H9 (cell line): ENCODE results near the gene ASPRV1. TPM values are rescaled to one million over a fixed set of nuclear protein-coding genes. Genes with fewer than 3 reads are reported as not detected.

Source experiments
- DNase-seq: peaks from one replicate; pipeline ENCODE4 v3.0.0-alpha.2; 2017
- H2AFZ ChIP-seq: one replicate; pipeline ENCODE4 v1.6.1; 2013; ENCODE audit warnings: mild to moderate bottlenecking, low read length, control low read depth, moderate library complexity
- H2AK5ac ChIP-seq: 2 replicates; pipeline ENCODE4 v1.6.1; 2013; ENCODE audit warnings: low read length, control low read depth, mixed read lengths; ENCODE audit not compliant: insufficient read length
- H2BK120ac ChIP-seq: one replicate; pipeline ENCODE4 v1.6.1; 2013; ENCODE audit warnings: low read depth, mild to moderate bottlenecking, low read length, control low read depth, inconsistent platforms; ENCODE audit not compliant: poor library complexity, severe bottlenecking
- H2BK12ac ChIP-seq: 2 replicates; pipeline ENCODE4 v1.6.1; 2013; ENCODE audit warnings: low read length, control low read depth, mixed read lengths, low read depth; ENCODE audit not compliant: insufficient read length
- H2BK15ac ChIP-seq: 2 replicates; pipeline ENCODE4 v1.6.1; 2013; ENCODE audit warnings: low read depth, low read length, control low read depth
- H2BK20ac ChIP-seq: one replicate; pipeline ENCODE4 v1.6.1; 2013; ENCODE audit warnings: low read depth, mild to moderate bottlenecking, low read length, control low read depth, inconsistent platforms; ENCODE audit not compliant: poor library complexity, severe bottlenecking
- H2BK5ac ChIP-seq: 2 replicates; pipeline ENCODE4 v1.6.1; 2013; ENCODE audit warnings: low read length, control low read depth, mixed read lengths; ENCODE audit not compliant: insufficient read length
- H3K14ac ChIP-seq: 2 replicates; pipeline ENCODE4 v1.6.1; 2013; ENCODE audit warnings: low read length, control low read depth; ENCODE audit not compliant: insufficient read depth
- H3K18ac ChIP-seq: 2 replicates; pipeline ENCODE4 v1.6.1; 2013; ENCODE audit warnings: low read depth, mild to moderate bottlenecking, mixed read lengths, low read length, control low read depth; ENCODE audit not compliant: insufficient read length
- H3K23ac ChIP-seq: 2 replicates; pipeline ENCODE4 v1.6.1; 2013; ENCODE audit warnings: low read length, control low read depth, mixed read lengths, low read depth; ENCODE audit not compliant: insufficient read length
- H3K23me2 ChIP-seq: 2 replicates; pipeline ENCODE4 v1.6.1; 2013; ENCODE audit warnings: low read depth, mild to moderate bottlenecking, mixed read lengths, low read length, control low read depth; ENCODE audit not compliant: insufficient read length, poor library complexity, severe bottlenecking
- H3K27ac ChIP-seq: 2 replicates; pipeline ENCODE4 v1.5.1; 2013; ENCODE audit warnings: low read length, control low read depth, mixed read lengths, low read depth; ENCODE audit not compliant: insufficient read length
- H3K27me3 ChIP-seq: 2 replicates; pipeline ENCODE4 v1.6.1; 2013; ENCODE audit warnings: low read length, control low read depth, inconsistent platforms; ENCODE audit not compliant: insufficient read depth
- H3K4ac ChIP-seq: 2 replicates; pipeline ENCODE4 v1.6.1; 2013; ENCODE audit warnings: low read depth, mild to moderate bottlenecking, control low read depth, inconsistent platforms, low read length, moderate library complexity
- H3K4me1 ChIP-seq: 2 replicates; pipeline ENCODE4 v1.6.1; 2013; ENCODE audit warnings: low read length, control low read depth, inconsistent platforms; ENCODE audit not compliant: insufficient read depth
- H3K4me2 ChIP-seq: 2 replicates; pipeline ENCODE4 v1.6.1; 2013; ENCODE audit warnings: low read length, control low read depth, mixed read lengths; ENCODE audit not compliant: insufficient read length, insufficient read depth
- H3K56ac ChIP-seq: 2 replicates; pipeline ENCODE4 v1.6.1; 2013; ENCODE audit warnings: low read depth, mild to moderate bottlenecking, mixed read lengths, low read length, control low read depth; ENCODE audit not compliant: insufficient read length
- H3K79me1 ChIP-seq: 2 replicates; pipeline ENCODE4 v1.6.1; 2013; ENCODE audit warnings: low read depth, mild to moderate bottlenecking, moderate library complexity, low read length, control low read depth, inconsistent platforms; ENCODE audit not compliant: insufficient read depth, poor library complexity, severe bottlenecking
- H3K79me2 ChIP-seq: 2 replicates; pipeline ENCODE4 v1.6.1; 2013; ENCODE audit warnings: low read length, control low read depth, inconsistent platforms; ENCODE audit not compliant: insufficient read depth
- H3K9ac ChIP-seq: 2 replicates; pipeline ENCODE4 v1.6.1; 2013; ENCODE audit warnings: low read length, control low read depth, mixed read lengths; ENCODE audit not compliant: insufficient read length; ENCODE audit errors: extremely low read depth
- H3K9me3 ChIP-seq: one replicate; pipeline ENCODE4 v1.6.1; 2013; ENCODE audit warnings: low read depth, low read length, inconsistent platforms; ENCODE audit not compliant: control insufficient read depth
- H3T11ph ChIP-seq: one replicate; pipeline ENCODE4 v1.6.1; 2013; ENCODE audit warnings: mild to moderate bottlenecking, low read length, control low read depth, inconsistent platforms
- H4K20me1 ChIP-seq: one replicate; pipeline ENCODE4 v1.6.1; 2013; ENCODE audit not compliant: control insufficient read depth, insufficient read length, insufficient read depth
- H4K5ac ChIP-seq: 2 replicates; pipeline ENCODE4 v1.6.1; 2013; ENCODE audit warnings: low read depth, mild to moderate bottlenecking, mixed read lengths, low read length, control low read depth; ENCODE audit not compliant: insufficient read length
- H4K8ac ChIP-seq: replicated peaks from 2 replicates; pipeline ENCODE4 v1.6.1; 2013; ENCODE audit warnings: low read length, control low read depth, mixed read lengths, low read depth; ENCODE audit not compliant: insufficient read length
- H4K91ac ChIP-seq: 2 replicates; pipeline ENCODE4 v1.6.1; 2013; ENCODE audit warnings: low read depth, mild to moderate bottlenecking, moderate library complexity, mixed read lengths, low read length, control low read depth; ENCODE audit not compliant: insufficient read length
- H3K27ac Mint-ChIP-seq, 3 experiments: 2 replicates in 2 of 3; 3 replicates in 1 of 3; pipeline ENCODE4 v1.8.0; 2020 to 2021; ENCODE audit warnings: mixed read lengths in 3 of 3, mild to moderate bottlenecking in 1 of 3, moderate library complexity in 1 of 3
- H3K27me3 Mint-ChIP-seq: 2 replicates; pipeline ENCODE4 v1.8.0; 2021; ENCODE audit warnings: low read depth, mild to moderate bottlenecking, moderate library complexity, mixed read lengths
- H3K36me3 Mint-ChIP-seq, 3 experiments: 2 replicates in 2 of 3; 3 replicates in 1 of 3; pipeline ENCODE4 v1.8.0; 2020 to 2021; ENCODE audit warnings: low read depth in 3 of 3, mixed read lengths in 3 of 3; ENCODE audit not compliant: insufficient read depth in 1 of 3
- H3K4me1 Mint-ChIP-seq, 2 experiments: 2 replicates each; pipeline ENCODE4 v1.8.0; 2020; ENCODE audit warnings: mixed read lengths in 2 of 2
- H3K4me3 Mint-ChIP-seq, 2 experiments: 2 replicates in 1 of 2; 3 replicates in 1 of 2; pipeline ENCODE4 v1.8.0; 2020 to 2021; ENCODE audit warnings: mild to moderate bottlenecking in 2 of 2, mixed read lengths in 2 of 2, moderate library complexity in 1 of 2
- H3K9me3 Mint-ChIP-seq, 2 experiments: 2 replicates in 1 of 2; 3 replicates in 1 of 2; pipeline ENCODE4 v1.8.0; 2020; ENCODE audit warnings: mild to moderate bottlenecking in 2 of 2, mixed read lengths in 2 of 2, moderate library complexity in 1 of 2
- CTCF ChIP-seq: fragments of 200-600 bp; sonication (generic); conservative IDR thresholded peaks from 3 replicates; pipeline ENCODE4 v1.8.0; 2021; ENCODE audit warnings: antibody characterized with exemption, mild to moderate bottlenecking
- WGBS: extraction: QIAGEN DNeasy Blood & Tissue Kit; methylation state at CpG from one replicate; pipeline ENCODE4 v1.1.7; 2013; ENCODE audit warnings: missing lambda C conversion rate, low lambda C conversion rate, mixed read lengths; ENCODE audit not compliant: insufficient read length; ENCODE audit errors: extremely low coverage; 5-methylcytosine and 5-hydroxymethylcytosine counted together
- total RNA-seq: library from RNA; stranded (reverse); gene quantifications from 2 replicates; pipeline ENCODE4 v1.2.1, GENCODE V29; 2021

ASPRV1 gene
- total RNA-seq, 1 experiment from 2014 or later, result 0.57 TPM

GRCh38 chr2:69950241-69950640 is 11.2 kb downstream of the ASPRV1 start:
- Histone ChIP-seq H2AK5ac (no peak overlapping the region), H2BK120ac (no peak overlapping the region), H3K18ac (no peak overlapping the region), H4K5ac (no peak overlapping the region), H4K20me1 (no peaks in the 10 kb centered on the region), H2BK12ac (no peak overlapping the region), H3K79me1 (no peaks in the 10 kb centered on the region), H2BK5ac (no peak overlapping the region), H2BK15ac (no peak overlapping the region), H3K23ac (no peak overlapping the region), H3K79me2 (no peaks in the 10 kb centered on the region), H3T11ph (no peak overlapping the region), H3K9ac (no peak overlapping the region), H3K27me3 (no peaks in the 10 kb centered on the region), H3K27ac (no peak overlapping the region), H3K4me2 (no peak overlapping the region), H3K14ac (no peak overlapping the region), H2BK20ac (no peak overlapping the region), H3K4me1 (no peaks in the 10 kb centered on the region), H3K4ac (no peak overlapping the region), H4K91ac (no peak overlapping the region), H3K9me3 (no peaks in the 10 kb centered on the region), H4K8ac (no peak overlapping the region), H2AFZ (no peak overlapping the region), H3K23me2 (no peaks in the 10 kb centered on the region), H3K56ac (no peak overlapping the region)
- H3K27ac Mint-ChIP-seq, result no peak overlapping the region
- TF ChIP-seq CTCF, result no peak
- peaks cover 3% of the 10 kb centered on the region in 2 experiments; a peak in 2 of 4 replicates for H3K4me1 Mint-ChIP-seq
- no peak for DNase-seq
- H3K4me3 Mint-ChIP-seq, result no peak overlapping the region
- peaks cover 1% of the 10 kb centered on the region for H3K27me3 Mint-ChIP-seq
- H3K9me3 Mint-ChIP-seq, result no peaks in the 10 kb centered on the region
- no CpG with 5 or more reads among the region's 5 CpGs for WGBS
- H3K36me3 Mint-ChIP-seq, result no peaks in the 10 kb centered on the region
